Cardiac atrium fibroblast (primary cell): ENCODE measurements around the gene METTL18. TPM values are rescaled to one million over a fixed set of nuclear protein-coding genes. Genes with fewer than 3 reads are reported as not detected.

ENCODE experiments used
- total RNA-seq: library from RNA; depleted of rRNA; stranded (reverse); fragments of >200 nt; gene quantifications from 2 replicates; pipeline ENCODE4 v1.2.3, GENCODE V29; 2015

Gene METTL18
- total RNA-seq: 5.3 and 6.9 TPM in 2 replicates

DNA sequence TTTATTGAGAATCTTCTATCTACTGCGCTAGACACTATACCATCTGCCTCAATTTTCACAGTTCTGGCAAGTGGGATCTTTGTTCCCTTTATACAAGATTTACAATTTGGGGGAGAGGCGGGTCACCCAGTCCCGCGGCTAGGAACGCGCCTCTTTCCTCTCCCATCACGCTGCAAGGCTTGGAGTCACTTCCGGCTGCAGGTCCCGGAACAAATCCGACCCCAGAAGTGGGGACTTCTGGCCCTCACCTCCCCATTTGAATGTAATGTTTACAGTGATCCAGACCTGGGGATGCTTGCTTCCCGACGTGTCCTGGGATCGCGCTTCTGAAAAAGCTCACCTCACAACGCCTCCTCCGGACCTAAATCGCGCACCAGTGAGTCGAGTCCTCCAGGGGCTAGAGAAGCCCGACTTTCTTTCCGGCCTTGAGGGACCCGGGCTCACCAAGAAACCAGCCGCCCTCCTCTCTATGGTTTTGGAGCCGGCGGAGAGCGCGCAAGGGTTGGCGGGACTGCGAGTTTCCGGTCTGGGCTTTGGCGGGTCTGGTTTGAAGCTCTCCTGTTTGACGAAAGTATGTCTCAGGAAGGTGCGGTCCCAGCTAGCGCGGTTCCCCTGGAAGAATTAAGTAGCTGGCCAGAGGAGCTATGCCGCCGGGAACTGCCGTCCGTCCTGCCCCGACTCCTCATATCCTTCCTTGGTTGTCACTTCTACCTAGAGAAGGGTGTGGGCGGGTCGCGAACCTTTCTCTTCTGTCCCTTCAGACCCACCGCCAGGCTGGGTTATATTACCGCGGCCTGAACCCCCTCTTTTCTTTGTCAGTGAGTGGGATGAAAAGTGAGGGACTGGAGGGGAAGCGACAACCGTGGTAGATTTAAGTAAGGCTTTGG, at the start of gene METTL18:
Gene METTL18, minus strand, starts transcription at position 378 of the 887 bp plus-strand sequence. CDS start 1,212 bp downstream, outside the sequence.

Other genes with a start within 250 kb of the METTL18 start
- gene F5, start 208.4 kb downstream of the METTL18 start, total RNA-seq: not detected in 2 replicates
- 0.54 TPM in 1 of 2 replicates, not detected in the other for gene SELP, start 164.8 kb downstream of the METTL18 start, total RNA-seq
- under 0.01 and 0.81 TPM in 2 replicates for gene SELL, start 83.3 kb downstream of the METTL18 start, total RNA-seq
- gene SELE, start 60.8 kb downstream of the METTL18 start, total RNA-seq: not detected in 2 replicates
- 3.1 and 5.2 TPM in 2 replicates for gene SCYL3, start 99.0 kb upstream of the METTL18 start, total RNA-seq